ENCODE measurements around the gene SHC2. TPM values are rescaled to one million over a fixed set of nuclear protein-coding genes. Genes with fewer than 3 reads are reported as not detected.
"Not testable (repeated sequence)": the region's sequence is repeated elsewhere in the genome, so short reads cannot be mapped to it uniquely, and the experiment has no call there.

The SHC2 gene
- total RNA-seq, 1 experiment from 2014 or later: 2.4 TPM

- no peak for DNase-seq
- no peaks in the 10 kb centered on the region for H3K4me1 Mint-ChIP-seq (ENCODE audit: low read depth, unreplicated experiment)
- intact Hi-C loops (cut with micrococcal nuclease; ENCODE audit: unreplicated experiment): no loop called here
- H3K36me3 Mint-ChIP-seq (ENCODE audit: insufficient read depth, unreplicated experiment): peaks cover 8% of the 10 kb centered on the region
- POLR2A ChIA-PET: no interaction called here
- H3K9me3 Mint-ChIP-seq (ENCODE audit: unreplicated experiment): peaks cover 11% of the 10 kb centered on the region
- Histone ChIP-seq H3K36me3 (ENCODE audit: control insufficient read depth, insufficient read depth, low read length) (no peaks in the 10 kb centered on the region), H3K4me1 (no peaks in the 10 kb centered on the region), H3K4me3 (ENCODE audit: low read depth, low read length) (no peak overlapping the region), H3K9me3 (no peaks in the 10 kb centered on the region), H3K27me3 (replicated peaks; ENCODE audit: control insufficient read depth, insufficient read depth, low read length) (no peaks in the 10 kb centered on the region)
- H3K27ac Mint-ChIP-seq (ENCODE audit: unreplicated experiment): no peak overlapping the region
- no peak for TF ChIP-seq CTCF (IDR thresholded peaks at IDR 0.05; ENCODE audit: insufficient read depth in 1 of 2, low read depth in 1 of 2, low read length in 1 of 2, severe bottlenecking in 1 of 2, unreplicated experiment in 1 of 2)
- H3K27me3 Mint-ChIP-seq (ENCODE audit: insufficient read depth, unreplicated experiment): no peaks in the 10 kb centered on the region
- BruUV-seq (replicated peaks): no TSS peak
- CTCF ChIA-PET: no interaction called here
- no peak overlapping the region for H3K4me3 Mint-ChIP-seq (ENCODE audit: unreplicated experiment)
These were observed 72.1 kb downstream of the SHC2 start for GRCh38 chr19:388691-389090.

- Histone ChIP-seq H3K9me3 (no peaks in the 10 kb centered on the region), H3K27me3 (replicated peaks; ENCODE audit: control insufficient read depth, insufficient read depth, low read length) (no peaks in the 10 kb centered on the region), H3K4me3 (ENCODE audit: low read depth, low read length) (no peak overlapping the region), H3K4me1 (no peaks in the 10 kb centered on the region), H3K36me3 (ENCODE audit: control insufficient read depth, insufficient read depth, low read length) (no peaks in the 10 kb centered on the region)
- intact Hi-C loops (cut with micrococcal nuclease; ENCODE audit: unreplicated experiment): no loop called here
- Mint-ChIP-seq H3K36me3 (ENCODE audit: insufficient read depth, unreplicated experiment) (peaks cover 8% of the 10 kb centered on the region), H3K9me3 (ENCODE audit: unreplicated experiment) (peaks cover 2% of the 10 kb centered on the region), H3K4me3 (ENCODE audit: unreplicated experiment) (no peak overlapping the region), H3K27me3 (ENCODE audit: insufficient read depth, unreplicated experiment) (no peaks in the 10 kb centered on the region), H3K4me1 (ENCODE audit: low read depth, unreplicated experiment) (no peaks in the 10 kb centered on the region), H3K27ac (ENCODE audit: unreplicated experiment) (no peak overlapping the region)
- BruUV-seq (replicated peaks): no TSS peak
- DNase-seq: no peak
- no peak for TF ChIP-seq CTCF (IDR thresholded peaks at IDR 0.05; ENCODE audit: insufficient read depth in 1 of 2, low read depth in 1 of 2, low read length in 1 of 2, severe bottlenecking in 1 of 2, unreplicated experiment in 1 of 2)
- CTCF ChIA-PET: no interaction called here
- POLR2A ChIA-PET: no interaction called here
These were observed 73.1 kb downstream of the SHC2 start for GRCh38 chr19:387777-388176.

GRCh38 chr19:386632-387301, 74.1 kb downstream of the SHC2 start:
- POLR2A ChIA-PET; H3K4me1 ChIP-seq; intact Hi-C loops (cut with micrococcal nuclease; ENCODE audit: unreplicated experiment); DNase-seq; H3K9me3 ChIP-seq; H3K4me1 Mint-ChIP-seq (ENCODE audit: low read depth, unreplicated experiment); H3K4me3 Mint-ChIP-seq (ENCODE audit: unreplicated experiment); CTCF ChIA-PET; H3K27me3 ChIP-seq (replicated peaks; ENCODE audit: control insufficient read depth, insufficient read depth, low read length); H3K27me3 Mint-ChIP-seq (ENCODE audit: insufficient read depth, unreplicated experiment); H3K4me3 ChIP-seq (ENCODE audit: low read depth, low read length); H3K9me3 Mint-ChIP-seq (ENCODE audit: unreplicated experiment); BruUV-seq (replicated peaks); H3K36me3 Mint-ChIP-seq (ENCODE audit: insufficient read depth, unreplicated experiment); H3K36me3 ChIP-seq (ENCODE audit: control insufficient read depth, insufficient read depth, low read length); H3K27ac Mint-ChIP-seq (ENCODE audit: unreplicated experiment): not testable (repeated sequence)

- H3K27me3 ChIP-seq (replicated peaks; ENCODE audit: control insufficient read depth, insufficient read depth, low read length); H3K9me3 ChIP-seq; BruUV-seq (replicated peaks); H3K27me3 Mint-ChIP-seq (ENCODE audit: insufficient read depth, unreplicated experiment); H3K4me3 Mint-ChIP-seq (ENCODE audit: unreplicated experiment); H3K4me1 ChIP-seq; POLR2A ChIA-PET; intact Hi-C loops (cut with micrococcal nuclease; ENCODE audit: unreplicated experiment); H3K4me1 Mint-ChIP-seq (ENCODE audit: low read depth, unreplicated experiment); H3K9me3 Mint-ChIP-seq (ENCODE audit: unreplicated experiment); CTCF ChIA-PET; H3K27ac Mint-ChIP-seq (ENCODE audit: unreplicated experiment); H3K36me3 Mint-ChIP-seq (ENCODE audit: insufficient read depth, unreplicated experiment); H3K36me3 ChIP-seq (ENCODE audit: control insufficient read depth, insufficient read depth, low read length); H3K4me3 ChIP-seq (ENCODE audit: low read depth, low read length); DNase-seq: not testable (repeated sequence)
These were observed 74.6 kb downstream of the SHC2 start for GRCh38 chr19:386189-386588.
